ENCODE measurements around the gene CST2.
"Not testable (repeated sequence)": the region's sequence is repeated elsewhere in the genome, so short reads cannot be mapped to it uniquely, and the experiment has no call there.

Gene CST2

GRCh38 chr20:23826541-23827021 is at the start of gene CST2:
Gene CST2, minus strand, starts transcription at chr20:23826729. Its CDS starts 69 bp downstream, at chr20:23826660.
- DNase-seq, result no peak

- DNase-seq, result no peak
Measured at GRCh38 chr20:23875606-23876237, 49.2 kb upstream of the CST2 start.

GRCh38 chr20:23874747-23875146 is 48.2 kb upstream of the CST2 start:
- no peak for DNase-seq

GRCh38 chr20:23873370-23874015 is 47.0 kb upstream of the CST2 start:
- DNase-seq, result no peak

- no peak for DNase-seq
Measured at GRCh38 chr20:23872065-23872464, 45.5 kb upstream of the CST2 start.

GRCh38 chr20:23870461-23870860 is 43.9 kb upstream of the CST2 start:
- DNase-seq, result no peak

GRCh38 chr20:23869520-23869919 is 43.0 kb upstream of the CST2 start:
- DNase-seq, result no peak

GRCh38 chr20:23868321-23868720 is 41.8 kb upstream of the CST2 start:
- DNase-seq, result no peak

- DNase-seq, result no peak
Measured at GRCh38 chr20:23867152-23867776, 40.7 kb upstream of the CST2 start.

GRCh38 chr20:23860771-23861170 is 34.2 kb upstream of the CST2 start:
- not testable (repeated sequence) for DNase-seq

- DNase-seq, result no peak
Measured at GRCh38 chr20:23857962-23858595, 31.6 kb upstream of the CST2 start.

- no peak for DNase-seq
Measured at GRCh38 chr20:23856736-23857135, 30.2 kb upstream of the CST2 start.

- DNase-seq, result no peak
Measured at GRCh38 chr20:23856226-23856625, 29.7 kb upstream of the CST2 start.

- no peak for DNase-seq
Measured at GRCh38 chr20:23841693-23842092, 15.2 kb upstream of the CST2 start.

GRCh38 chr20:23835716-23836115 is 9.2 kb upstream of the CST2 start:
- DNase-seq, result no peak

- DNase-seq, result no peak
Measured at GRCh38 chr20:23832775-23833513, 6.4 kb upstream of the CST2 start.

- DNase-seq, result not testable (repeated sequence)
Measured at GRCh38 chr20:23831961-23832360, 5.4 kb upstream of the CST2 start.

GRCh38 chr20:23823621-23824324 is 2.8 kb downstream of the CST2 start:
- no peak for DNase-seq

- DNase-seq, result no peak
Measured at GRCh38 chr20:23823111-23823510, 3.4 kb downstream of the CST2 start.

- no peak for DNase-seq
Measured at GRCh38 chr20:23820493-23820892, 6.0 kb downstream of the CST2 start.

GRCh38 chr20:23811559-23811958 is 15.0 kb downstream of the CST2 start:
- not testable (repeated sequence) for DNase-seq

- not testable (repeated sequence) for DNase-seq
Measured at GRCh38 chr20:23810349-23810748, 16.2 kb downstream of the CST2 start.
